Hepatocyte (in vitro differentiated cells): ENCODE results near the gene OBP2A. TPM values are rescaled to one million over a fixed set of nuclear protein-coding genes. Genes with fewer than 3 reads are reported as not detected.

Source experiments
- DNase-seq: peaks from one replicate; pipeline ENCODE4 v3.0.0-alpha.2; 2016; ENCODE audit warnings: low spot score
- H2AFZ ChIP-seq: fragments of 200-600 bp; sonication (generic); 2 replicates; pipeline ENCODE4 v1.6.0; 2016; ENCODE audit warnings: antibody characterized with exemption, mild to moderate bottlenecking
- H3K27ac ChIP-seq: fragments of 200-600 bp; sonication (generic); 2 replicates; pipeline ENCODE4 v1.5.1; 2016; ENCODE audit warnings: mild to moderate bottlenecking
- H3K27me3 ChIP-seq: fragments of 200-600 bp; sonication (generic); 2 replicates; pipeline ENCODE4 v1.6.1; 2016
- H3K36me3 ChIP-seq: fragments of 200-600 bp; sonication (generic); replicated peaks from 2 replicates; pipeline ENCODE4 v1.5.1; 2016; ENCODE audit warnings: low read depth; ENCODE audit not compliant: insufficient read depth
- H3K4me1 ChIP-seq: fragments of 200-600 bp; sonication (generic); 2 replicates; pipeline ENCODE4 v1.5.1; 2016; ENCODE audit warnings: mild to moderate bottlenecking, moderate library complexity; ENCODE audit not compliant: insufficient read depth
- H3K4me2 ChIP-seq: fragments of 200-600 bp; sonication (generic); 2 replicates; pipeline ENCODE4 v1.6.0; 2016
- H3K4me3 ChIP-seq: fragments of 200-600 bp; sonication (generic); 2 replicates; pipeline ENCODE4 v1.5.1; 2016; ENCODE audit warnings: mild to moderate bottlenecking
- H3K79me2 ChIP-seq: fragments of 200-600 bp; sonication (generic); 2 replicates; pipeline ENCODE4 v1.6.0; 2017; ENCODE audit warnings: mild to moderate bottlenecking
- H3K9me2 ChIP-seq: fragments of 200-600 bp; sonication (generic); replicated peaks from 2 replicates; pipeline ENCODE4 v1.6.0; 2017; ENCODE audit warnings: mild to moderate bottlenecking; ENCODE audit not compliant: insufficient read depth
- H3K9me3 ChIP-seq: fragments of 200-600 bp; sonication (generic); 2 replicates; pipeline ENCODE4 v1.5.1; 2016; ENCODE audit warnings: low read depth, mild to moderate bottlenecking
- H4K20me1 ChIP-seq: fragments of 200-600 bp; sonication (generic); 2 replicates; pipeline ENCODE4 v1.6.0; 2016; ENCODE audit warnings: mild to moderate bottlenecking; ENCODE audit not compliant: insufficient read depth, poor library complexity, severe bottlenecking
- EZH2 ChIP-seq: fragments of 200-600 bp; sonication (generic); IDR thresholded peaks from 2 replicates; pipeline ENCODE4 v1.6.1; 2016; ENCODE audit warnings: antibody characterized with exemption, mild to moderate bottlenecking, borderline replicate concordance
- EZH2phosphoT487 ChIP-seq: fragments of 200-600 bp; sonication (generic); IDR thresholded peaks from one replicate; pipeline ENCODE4 v1.6.1; 2018; ENCODE audit warnings: antibody characterized with exemption, mild to moderate bottlenecking, low read depth, moderate library complexity; ENCODE audit not compliant: unreplicated experiment, severe bottlenecking
- WGBS: methylation state at CpG from one replicate; pipeline ENCODE4 v1.1.6; 2016; ENCODE audit warnings: low lambda C conversion rate; ENCODE audit errors: missing lambda C conversion rate; 5-methylcytosine and 5-hydroxymethylcytosine counted together
- polyA plus RNA-seq: library from polyadenylated mRNA; unstranded; fragments of >200 nt; fragmentation: Nextera tagmentation; extraction: Ambion mirVana; gene quantifications from 2 replicates; pipeline ENCODE4 v1.2.1, GENCODE V29; 2016
- total RNA-seq: library from RNA; depleted of rRNA; stranded (reverse); fragments of >200 nt; gene quantifications from 2 replicates; pipeline ENCODE4 v1.2.3, GENCODE V29; 2014
- TF ChIP-seq, protein P1 (sequence below): fragments of 200-600 bp; sonication (generic); IDR thresholded peaks from 2 replicates; pipeline ENCODE4 v1.5.1; 2016; ENCODE audit warnings: antibody characterized with exemption, mild to moderate bottlenecking; ENCODE audit not compliant: poor library complexity

Gene OBP2A
- total and polyA plus RNA-seq, 2 experiments from 2014 or later = not detected

DNA sequence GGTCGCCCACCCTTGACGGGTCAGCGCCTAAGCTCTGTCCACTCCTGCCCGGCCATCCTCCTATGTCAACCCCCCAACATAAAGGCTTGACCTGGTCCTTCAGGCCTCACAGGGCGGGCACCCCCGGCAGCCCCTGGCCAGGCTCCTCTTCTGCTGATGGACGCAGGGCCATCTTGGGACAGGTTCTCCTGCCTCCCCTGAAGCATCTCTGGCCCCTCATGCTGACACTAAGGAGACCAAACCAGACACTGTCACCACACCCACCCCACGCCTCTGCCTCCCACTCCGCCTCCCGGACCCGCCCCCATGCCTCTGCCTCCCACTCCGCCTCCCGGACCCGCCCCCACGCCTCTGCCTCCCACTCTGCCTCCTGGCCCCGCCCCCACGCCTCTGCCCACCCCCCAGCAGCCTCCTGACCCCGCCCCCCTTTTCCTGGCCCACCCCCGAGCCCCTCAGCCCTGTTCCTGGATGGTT, 6.8 kb downstream of the OBP2A start:
- Histone ChIP-seq H3K27me3 (no peaks in the 10 kb centered on the region), H3K79me2 (no peaks in the 10 kb centered on the region), H3K4me2 (no peak overlapping the region), H4K20me1 (no peaks in the 10 kb centered on the region), H2AFZ (no peak overlapping the region), H3K9me3 (no peaks in the 10 kb centered on the region), H3K27ac (no peak overlapping the region), H3K9me2 (no peaks in the 10 kb centered on the region), H3K4me3 (no peak overlapping the region), H3K36me3 (no peaks in the 10 kb centered on the region), H3K4me1 (no peaks in the 10 kb centered on the region)
- TF ChIP-seq EZH2phosphoT487 (no peak), EZH2 (no peak)
- TF ChIP-seq, protein P1, sequence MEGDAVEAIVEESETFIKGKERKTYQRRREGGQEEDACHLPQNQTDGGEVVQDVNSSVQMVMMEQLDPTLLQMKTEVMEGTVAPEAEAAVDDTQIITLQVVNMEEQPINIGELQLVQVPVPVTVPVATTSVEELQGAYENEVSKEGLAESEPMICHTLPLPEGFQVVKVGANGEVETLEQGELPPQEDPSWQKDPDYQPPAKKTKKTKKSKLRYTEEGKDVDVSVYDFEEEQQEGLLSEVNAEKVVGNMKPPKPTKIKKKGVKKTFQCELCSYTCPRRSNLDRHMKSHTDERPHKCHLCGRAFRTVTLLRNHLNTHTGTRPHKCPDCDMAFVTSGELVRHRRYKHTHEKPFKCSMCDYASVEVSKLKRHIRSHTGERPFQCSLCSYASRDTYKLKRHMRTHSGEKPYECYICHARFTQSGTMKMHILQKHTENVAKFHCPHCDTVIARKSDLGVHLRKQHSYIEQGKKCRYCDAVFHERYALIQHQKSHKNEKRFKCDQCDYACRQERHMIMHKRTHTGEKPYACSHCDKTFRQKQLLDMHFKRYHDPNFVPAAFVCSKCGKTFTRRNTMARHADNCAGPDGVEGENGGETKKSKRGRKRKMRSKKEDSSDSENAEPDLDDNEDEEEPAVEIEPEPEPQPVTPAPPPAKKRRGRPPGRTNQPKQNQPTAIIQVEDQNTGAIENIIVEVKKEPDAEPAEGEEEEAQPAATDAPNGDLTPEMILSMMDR = no peak
- no peak for DNase-seq
- WGBS = 90% methylated on average over 7 of the region's 19 CpGs

DNA sequence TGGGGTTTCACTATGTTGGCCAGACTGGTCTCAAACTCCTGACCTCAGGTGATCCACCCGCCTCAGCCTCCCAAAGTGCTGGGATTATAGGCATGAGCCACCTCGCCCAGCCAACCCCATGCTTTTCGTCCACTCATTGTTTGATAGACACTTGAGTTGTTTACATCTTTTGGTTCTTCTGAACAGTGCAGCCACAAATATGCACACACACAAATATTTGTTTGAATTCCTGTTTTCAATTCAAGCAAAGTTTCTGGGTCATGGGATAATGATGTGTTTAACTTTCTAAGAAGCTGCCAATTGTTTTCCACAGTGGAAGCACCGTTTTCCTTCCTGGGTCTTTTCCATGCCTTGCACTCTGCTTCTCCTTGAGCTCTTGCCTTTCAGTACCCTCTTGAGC, 8.8 kb downstream of the OBP2A start:
- Histone ChIP-seq H3K9me2 (no peaks in the 10 kb centered on the region), H3K27me3 (no peaks in the 10 kb centered on the region), H3K4me1 (no peaks in the 10 kb centered on the region), H3K27ac (no peak overlapping the region), H3K4me2 (no peak overlapping the region), H3K4me3 (no peak overlapping the region), H3K79me2 (no peaks in the 10 kb centered on the region), H2AFZ (no peak overlapping the region), H4K20me1 (no peaks in the 10 kb centered on the region), H3K9me3 (no peaks in the 10 kb centered on the region), H3K36me3 (no peaks in the 10 kb centered on the region)
- no peak for DNase-seq
- TF ChIP-seq EZH2 (no peak), EZH2phosphoT487 (no peak)
- TF ChIP-seq, protein P1 = no peak
- 79% methylated on average over 4 of the region's 4 CpGs for WGBS

DNA sequence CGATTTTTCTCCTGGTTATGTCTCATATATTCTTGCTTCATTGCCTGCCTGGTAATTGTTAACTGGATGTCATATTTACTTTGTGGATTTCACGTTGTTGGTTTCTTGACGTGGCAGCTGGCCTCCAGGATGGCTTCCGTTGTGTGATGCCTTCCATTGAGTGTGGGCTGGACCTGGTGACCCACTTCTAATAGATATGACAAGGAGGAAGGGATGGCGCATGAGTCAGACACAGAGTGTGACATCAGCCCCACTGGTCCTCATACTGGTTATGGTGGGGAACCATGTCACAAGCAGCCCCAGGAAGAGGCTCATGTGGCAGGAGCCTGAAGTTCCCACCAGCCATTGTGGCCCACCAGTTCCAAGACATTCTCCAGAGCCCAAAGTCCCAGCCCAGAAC, 9.3 kb downstream of the OBP2A start:
- H3K79me2 ChIP-seq = no peaks in the 10 kb centered on the region
- no peaks in the 10 kb centered on the region for H3K9me2 ChIP-seq
- H3K4me3 ChIP-seq = no peak overlapping the region
- no peak overlapping the region for H3K27ac ChIP-seq
- H3K9me3 ChIP-seq = no peaks in the 10 kb centered on the region
- H3K27me3 ChIP-seq = no peaks in the 10 kb centered on the region
- H3K4me2 ChIP-seq = no peak overlapping the region
- H4K20me1 ChIP-seq = no peaks in the 10 kb centered on the region
- H3K4me1 ChIP-seq = no peaks in the 10 kb centered on the region
- no peaks in the 10 kb centered on the region for H3K36me3 ChIP-seq
- DNase-seq = no peak
- WGBS = 79% methylated on average over 5 of the region's 5 CpGs
- TF ChIP-seq, protein P1 = no peak
- TF ChIP-seq EZH2phosphoT487 (no peak), EZH2 (no peak)
- H2AFZ ChIP-seq = no peak overlapping the region

DNA sequence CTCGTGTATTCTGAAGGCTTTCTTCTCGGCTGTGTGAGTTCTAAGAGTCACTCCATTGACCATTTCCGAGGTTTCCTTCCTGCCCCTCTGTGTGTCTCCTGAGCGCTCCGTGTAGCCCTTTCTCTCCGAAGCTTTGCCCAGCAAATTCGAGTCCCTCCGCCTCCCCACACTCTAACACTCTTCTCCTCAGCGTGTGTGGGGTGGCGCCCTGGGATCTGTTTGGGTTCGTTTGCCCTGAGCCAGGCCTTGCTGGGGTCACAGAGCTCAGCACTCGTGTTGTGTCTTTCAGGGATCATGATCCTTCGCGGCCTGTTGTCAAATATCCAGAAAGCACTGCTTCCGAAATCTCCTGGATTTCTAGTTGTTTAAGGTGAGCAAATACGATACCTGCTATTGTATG, 10.0 kb downstream of the OBP2A start:
- Histone ChIP-seq H4K20me1 (no peaks in the 10 kb centered on the region), H3K27ac (no peak overlapping the region), H3K9me2 (no peaks in the 10 kb centered on the region), H2AFZ (no peak overlapping the region), H3K27me3 (no peaks in the 10 kb centered on the region), H3K4me2 (no peak overlapping the region), H3K4me1 (no peaks in the 10 kb centered on the region), H3K4me3 (no peak overlapping the region), H3K36me3 (no peaks in the 10 kb centered on the region), H3K79me2 (no peaks in the 10 kb centered on the region), H3K9me3 (no peaks in the 10 kb centered on the region)
- 84% methylated on average over 16 of the region's 16 CpGs for WGBS
- DNase-seq = no peak
- TF ChIP-seq EZH2phosphoT487 (no peak), EZH2 (no peak)
- TF ChIP-seq, protein P1 = no peak
